Stimulated activated CD8-positive, alpha-beta memory T cell treated with anti-CD3 and anti-CD28 coated beads, Interleukin-2, amount 100 ng/mL, for 1 hour (primary cell): Measurements from ENCODE around the gene IL3.

ENCODE experiments used
- DNase-seq, 2 donors: peaks; one replicate each; pipeline ENCODE4 v3.0.0-alpha.2; 2020; ENCODE audit warnings: low read depth in 2 of 2

IL3 gene

GRCh38 chr5:132025403-132025971 is 35.0 kb upstream of the IL3 start:
- no peak for DNase-seq

GRCh38 chr5:132026516-132027008 is 33.9 kb upstream of the IL3 start:
- DNase-seq: no peak

GRCh38 chr5:132027027-132027426 is 33.4 kb upstream of the IL3 start:
- DNase-seq: no peak

- DNase-seq: no peak
These were observed 30.7 kb upstream of the IL3 start for GRCh38 chr5:132029609-132030330.

- DNase-seq: no peak
These were observed 29.8 kb upstream of the IL3 start for GRCh38 chr5:132030610-132031009.

GRCh38 chr5:132032196-132032595 is 28.3 kb upstream of the IL3 start:
- DNase-seq: no peak

GRCh38 chr5:132033122-132033521 is 27.3 kb upstream of the IL3 start:
- no peak for DNase-seq

GRCh38 chr5:132037353-132037752 is 23.1 kb upstream of the IL3 start:
- DNase-seq: no peak

- no peak for DNase-seq
These were observed 16.2 kb upstream of the IL3 start for GRCh38 chr5:132044207-132044606.

GRCh38 chr5:132046880-132047299 is 13.6 kb upstream of the IL3 start:
- no peak for DNase-seq

- DNase-seq: no peak
These were observed 11.4 kb upstream of the IL3 start for GRCh38 chr5:132049093-132049492.

- no peak for DNase-seq
These were observed 10.9 kb upstream of the IL3 start for GRCh38 chr5:132049559-132049958.

- no peak for DNase-seq
These were observed 10.3 kb upstream of the IL3 start for GRCh38 chr5:132050136-132050535.

- DNase-seq: no peak
These were observed 9.5 kb upstream of the IL3 start for GRCh38 chr5:132050661-132051552.

- no peak for DNase-seq
These were observed 7.9 kb upstream of the IL3 start for GRCh38 chr5:132052520-132052919.

- no peak for DNase-seq
These were observed 7.0 kb upstream of the IL3 start for GRCh38 chr5:132053483-132053882.

GRCh38 chr5:132054031-132054696 is 6.3 kb upstream of the IL3 start:
- DNase-seq: no peak

- DNase-seq: no peak
These were observed 5.6 kb upstream of the IL3 start for GRCh38 chr5:132054697-132055440.

GRCh38 chr5:132055441-132055807 is 5.0 kb upstream of the IL3 start:
- DNase-seq: no peak

GRCh38 chr5:132055808-132056609 is 4.4 kb upstream of the IL3 start:
- peak in 1 of 2 donors; percentile 40 for DNase-seq
